ENCODE results near the gene DCAF11. TPM values are rescaled to one million over a fixed set of nuclear protein-coding genes. Genes with fewer than 3 reads are reported as not detected.

The DCAF11 gene
- total and polyA plus RNA-seq, 2 of the 13 experiments (the other 11 are each of a cell fraction or from before 2014, with no cell fraction given), result 150 to 257 TPM

DNA sequence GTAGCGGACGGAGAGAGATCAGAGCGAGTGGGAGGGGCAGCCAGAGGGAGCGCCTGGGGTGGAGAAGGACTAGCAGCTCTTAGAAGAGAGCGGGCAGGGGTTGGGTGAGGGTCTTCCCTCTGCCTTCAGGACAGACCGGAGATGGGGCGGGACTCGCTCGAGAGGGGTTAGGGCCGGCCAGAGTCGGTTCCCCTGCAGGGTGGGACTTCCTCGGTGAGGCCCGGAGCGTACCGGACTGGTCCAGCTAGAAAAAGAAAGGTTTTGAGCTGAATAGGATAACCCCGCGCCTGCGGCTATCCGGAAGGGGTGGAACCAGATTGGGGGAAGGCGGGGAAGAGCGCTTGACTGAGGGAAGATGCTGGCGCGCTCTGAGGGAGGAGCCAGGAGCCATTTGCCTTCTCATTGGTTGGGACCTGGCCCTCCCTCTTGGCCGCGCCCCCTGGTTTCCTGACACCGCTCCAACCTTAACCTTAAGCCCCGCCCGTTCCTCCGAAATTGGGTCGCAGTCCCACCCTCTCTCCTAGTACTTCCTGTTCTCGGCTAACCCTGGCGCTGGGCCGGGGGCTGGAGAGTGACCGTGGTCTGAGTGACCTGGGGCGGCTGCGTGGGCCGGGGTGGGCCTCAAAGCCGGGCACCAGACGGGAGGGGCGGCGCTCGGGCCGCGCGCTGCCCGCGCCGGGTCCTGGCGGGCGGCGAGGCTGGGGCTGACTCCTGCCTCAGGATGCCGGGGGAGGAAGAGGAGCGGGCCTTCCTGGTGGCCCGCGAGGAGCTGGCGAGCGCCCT lies 32.6 kb downstream of the DCAF11 start, which contains the start of gene RNF31 (continued):
- TF ChIP-seq, protein P1, sequence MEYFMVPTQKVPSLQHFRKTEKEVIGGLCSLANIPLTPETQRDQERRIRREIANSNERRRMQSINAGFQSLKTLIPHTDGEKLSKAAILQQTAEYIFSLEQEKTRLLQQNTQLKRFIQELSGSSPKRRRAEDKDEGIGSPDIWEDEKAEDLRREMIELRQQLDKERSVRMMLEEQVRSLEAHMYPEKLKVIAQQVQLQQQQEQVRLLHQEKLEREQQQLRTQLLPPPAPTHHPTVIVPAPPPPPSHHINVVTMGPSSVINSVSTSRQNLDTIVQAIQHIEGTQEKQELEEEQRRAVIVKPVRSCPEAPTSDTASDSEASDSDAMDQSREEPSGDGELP (IDR thresholded peaks at IDR 0.05; ENCODE audit: borderline replicate concordance, low read depth), result no peak; the same call in 1 of the 2 replicates
- TF ChIP-seq, protein P2, sequence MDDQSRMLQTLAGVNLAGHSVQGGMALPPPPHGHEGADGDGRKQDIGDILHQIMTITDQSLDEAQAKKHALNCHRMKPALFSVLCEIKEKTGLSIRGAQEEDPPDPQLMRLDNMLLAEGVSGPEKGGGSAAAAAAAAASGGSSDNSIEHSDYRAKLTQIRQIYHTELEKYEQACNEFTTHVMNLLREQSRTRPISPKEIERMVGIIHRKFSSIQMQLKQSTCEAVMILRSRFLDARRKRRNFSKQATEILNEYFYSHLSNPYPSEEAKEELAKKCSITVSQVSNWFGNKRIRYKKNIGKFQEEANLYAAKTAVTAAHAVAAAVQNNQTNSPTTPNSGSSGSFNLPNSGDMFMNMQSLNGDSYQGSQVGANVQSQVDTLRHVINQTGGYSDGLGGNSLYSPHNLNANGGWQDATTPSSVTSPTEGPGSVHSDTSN (CRISPR knock-in tag; IDR thresholded peaks at IDR 0.05; ENCODE audit: borderline replicate concordance), result peak; percentile 66; the same call in 1 of the 2 replicates
- TF ChIP-seq GFI1 (CRISPR knock-in tag; IDR thresholded peaks at IDR 0.05; ENCODE audit: borderline replicate concordance), result no peak
- peak; percentile 57; the same call in 1 of the 2 replicates for TF ChIP-seq ZNF556 (CRISPR knock-in tag; IDR thresholded peaks at IDR 0.05; ENCODE audit: borderline replicate concordance)
- peak; percentile 75; the same call in 1 of the 2 replicates for TF ChIP-seq RCOR2 (CRISPR knock-in tag; IDR thresholded peaks at IDR 0.05)
- TF ChIP-seq, protein P3, sequence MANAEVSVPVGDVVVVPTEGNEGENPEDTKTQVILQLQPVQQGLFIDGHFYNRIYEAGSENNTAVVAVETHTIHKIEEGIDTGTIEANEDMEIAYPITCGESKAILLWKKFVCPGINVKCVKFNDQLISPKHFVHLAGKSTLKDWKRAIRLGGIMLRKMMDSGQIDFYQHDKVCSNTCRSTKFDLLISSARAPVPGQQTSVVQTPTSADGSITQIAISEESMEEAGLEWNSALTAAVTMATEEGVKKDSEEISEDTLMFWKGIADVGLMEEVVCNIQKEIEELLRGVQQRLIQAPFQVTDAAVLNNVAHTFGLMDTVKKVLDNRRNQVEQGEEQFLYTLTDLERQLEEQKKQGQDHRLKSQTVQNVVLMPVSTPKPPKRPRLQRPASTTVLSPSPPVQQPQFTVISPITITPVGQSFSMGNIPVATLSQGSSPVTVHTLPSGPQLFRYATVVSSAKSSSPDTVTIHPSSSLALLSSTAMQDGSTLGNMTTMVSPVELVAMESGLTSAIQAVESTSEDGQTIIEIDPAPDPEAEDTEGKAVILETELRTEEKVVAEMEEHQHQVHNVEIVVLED (CRISPR knock-in tag; IDR thresholded peaks at IDR 0.05; ENCODE audit: borderline replicate concordance), result no peak; the same call in 1 of the 2 replicates
- TF ChIP-seq, protein P4, sequence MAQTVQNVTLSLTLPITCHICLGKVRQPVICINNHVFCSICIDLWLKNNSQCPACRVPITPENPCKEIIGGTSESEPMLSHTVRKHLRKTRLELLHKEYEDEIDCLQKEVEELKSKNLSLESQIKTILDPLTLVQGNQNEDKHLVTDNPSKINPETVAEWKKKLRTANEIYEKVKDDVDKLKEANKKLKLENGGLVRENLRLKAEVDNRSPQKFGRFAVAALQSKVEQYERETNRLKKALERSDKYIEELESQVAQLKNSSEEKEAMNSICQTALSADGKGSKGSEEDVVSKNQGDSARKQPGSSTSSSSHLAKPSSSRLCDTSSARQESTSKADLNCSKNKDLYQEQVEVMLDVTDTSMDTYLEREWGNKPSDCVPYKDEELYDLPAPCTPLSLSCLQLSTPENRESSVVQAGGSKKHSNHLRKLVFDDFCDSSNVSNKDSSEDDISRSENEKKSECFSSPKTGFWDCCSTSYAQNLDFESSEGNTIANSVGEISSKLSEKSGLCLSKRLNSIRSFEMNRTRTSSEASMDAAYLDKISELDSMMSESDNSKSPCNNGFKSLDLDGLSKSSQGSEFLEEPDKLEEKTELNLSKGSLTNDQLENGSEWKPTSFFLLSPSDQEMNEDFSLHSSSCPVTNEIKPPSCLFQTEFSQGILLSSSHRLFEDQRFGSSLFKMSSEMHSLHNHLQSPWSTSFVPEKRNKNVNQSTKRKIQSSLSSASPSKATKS (CRISPR knock-in tag; IDR thresholded peaks at IDR 0.05), result no peak
- TF ChIP-seq, protein P5, sequence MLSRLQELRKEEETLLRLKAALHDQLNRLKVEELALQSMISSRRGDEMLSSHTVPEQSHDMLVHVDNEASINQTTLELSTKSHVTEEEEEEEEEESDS (CRISPR knock-in tag; IDR thresholded peaks at IDR 0.05; ENCODE audit: borderline replicate concordance), result 0 out of 2 replicates have a peak, but pooled peaks have one; percentile 91
- no peak for TF ChIP-seq ZNF10 (CRISPR knock-in tag; IDR thresholded peaks at IDR 0.05; ENCODE audit: borderline replicate concordance, low read depth)
- TF ChIP-seq POLR2G (IDR thresholded peaks at IDR 0.05; ENCODE audit: low read depth, low read length), result peak; percentile 89
- no peak for TF ChIP-seq FLYWCH1 (CRISPR knock-in tag; IDR thresholded peaks at IDR 0.05)
- TF ChIP-seq, protein P6, sequence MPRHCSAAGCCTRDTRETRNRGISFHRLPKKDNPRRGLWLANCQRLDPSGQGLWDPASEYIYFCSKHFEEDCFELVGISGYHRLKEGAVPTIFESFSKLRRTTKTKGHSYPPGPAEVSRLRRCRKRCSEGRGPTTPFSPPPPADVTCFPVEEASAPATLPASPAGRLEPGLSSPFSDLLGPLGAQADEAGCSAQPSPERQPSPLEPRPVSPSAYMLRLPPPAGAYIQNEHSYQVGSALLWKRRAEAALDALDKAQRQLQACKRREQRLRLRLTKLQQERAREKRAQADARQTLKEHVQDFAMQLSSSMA (CRISPR knock-in tag; IDR thresholded peaks at IDR 0.05), result no peak; the same call in 1 of the 2 replicates
- TF ChIP-seq ZNF207 (IDR thresholded peaks at IDR 0.05; ENCODE audit: borderline replicate concordance), result no peak
- TF ChIP-seq SAFB2 (CRISPR knock-in tag; IDR thresholded peaks at IDR 0.05; ENCODE audit: borderline replicate concordance, low read depth), result no peak; the same call in 1 of the 2 replicates
- TF ChIP-seq NCOR1 (IDR thresholded peaks at IDR 0.05; ENCODE audit: borderline replicate concordance, low read length), result peak; percentile 30; the same call in 1 of the 2 replicates
- TF ChIP-seq, protein P7, sequence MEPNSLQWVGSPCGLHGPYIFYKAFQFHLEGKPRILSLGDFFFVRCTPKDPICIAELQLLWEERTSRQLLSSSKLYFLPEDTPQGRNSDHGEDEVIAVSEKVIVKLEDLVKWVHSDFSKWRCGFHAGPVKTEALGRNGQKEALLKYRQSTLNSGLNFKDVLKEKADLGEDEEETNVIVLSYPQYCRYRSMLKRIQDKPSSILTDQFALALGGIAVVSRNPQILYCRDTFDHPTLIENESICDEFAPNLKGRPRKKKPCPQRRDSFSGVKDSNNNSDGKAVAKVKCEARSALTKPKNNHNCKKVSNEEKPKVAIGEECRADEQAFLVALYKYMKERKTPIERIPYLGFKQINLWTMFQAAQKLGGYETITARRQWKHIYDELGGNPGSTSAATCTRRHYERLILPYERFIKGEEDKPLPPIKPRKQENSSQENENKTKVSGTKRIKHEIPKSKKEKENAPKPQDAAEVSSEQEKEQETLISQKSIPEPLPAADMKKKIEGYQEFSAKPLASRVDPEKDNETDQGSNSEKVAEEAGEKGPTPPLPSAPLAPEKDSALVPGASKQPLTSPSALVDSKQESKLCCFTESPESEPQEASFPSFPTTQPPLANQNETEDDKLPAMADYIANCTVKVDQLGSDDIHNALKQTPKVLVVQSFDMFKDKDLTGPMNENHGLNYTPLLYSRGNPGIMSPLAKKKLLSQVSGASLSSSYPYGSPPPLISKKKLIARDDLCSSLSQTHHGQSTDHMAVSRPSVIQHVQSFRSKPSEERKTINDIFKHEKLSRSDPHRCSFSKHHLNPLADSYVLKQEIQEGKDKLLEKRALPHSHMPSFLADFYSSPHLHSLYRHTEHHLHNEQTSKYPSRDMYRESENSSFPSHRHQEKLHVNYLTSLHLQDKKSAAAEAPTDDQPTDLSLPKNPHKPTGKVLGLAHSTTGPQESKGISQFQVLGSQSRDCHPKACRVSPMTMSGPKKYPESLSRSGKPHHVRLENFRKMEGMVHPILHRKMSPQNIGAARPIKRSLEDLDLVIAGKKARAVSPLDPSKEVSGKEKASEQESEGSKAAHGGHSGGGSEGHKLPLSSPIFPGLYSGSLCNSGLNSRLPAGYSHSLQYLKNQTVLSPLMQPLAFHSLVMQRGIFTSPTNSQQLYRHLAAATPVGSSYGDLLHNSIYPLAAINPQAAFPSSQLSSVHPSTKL (CRISPR knock-in tag; IDR thresholded peaks at IDR 0.05), result no peak; the same call in none of the 2 replicates
